Fibroblast of mammary gland (primary cell): ENCODE results near the gene WASHC1.
A peak's percentile ranks its signal among the peaks of the same experiment; 100 is the strongest.
"Not testable (repeated sequence)": the region's sequence is repeated elsewhere in the genome, so short reads cannot be mapped to it uniquely, and the experiment has no call there.

Experiments
- DNase-seq: peaks from one replicate; pipeline ENCODE4 v3.0.0-alpha.2; 2010; ENCODE audit warnings: low read depth
- H3K4me3 ChIP-seq: 2 replicates; pipeline ENCODE4 v1.5.1; 2011; ENCODE audit warnings: low read depth, mild to moderate bottlenecking, low read length, moderate library complexity; ENCODE audit not compliant: control insufficient read depth

WASHC1 gene, protein sequence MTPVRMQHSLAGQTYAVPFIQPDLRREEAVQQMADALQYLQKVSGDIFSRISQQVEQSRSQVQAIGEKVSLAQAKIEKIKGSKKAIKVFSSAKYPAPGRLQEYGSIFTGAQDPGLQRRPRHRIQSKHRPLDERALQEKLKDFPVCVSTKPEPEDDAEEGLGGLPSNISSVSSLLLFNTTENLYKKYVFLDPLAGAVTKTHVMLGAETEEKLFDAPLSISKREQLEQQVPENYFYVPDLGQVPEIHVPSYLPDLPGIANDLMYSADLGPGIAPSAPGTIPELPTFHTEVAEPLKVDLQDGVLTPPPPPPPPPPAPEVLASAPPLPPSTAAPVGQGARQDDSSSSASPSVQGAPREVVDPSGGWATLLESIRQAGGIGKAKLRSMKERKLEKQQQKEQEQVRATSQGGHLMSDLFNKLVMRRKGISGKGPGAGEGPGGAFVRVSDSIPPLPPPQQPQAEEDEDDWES

DNA sequence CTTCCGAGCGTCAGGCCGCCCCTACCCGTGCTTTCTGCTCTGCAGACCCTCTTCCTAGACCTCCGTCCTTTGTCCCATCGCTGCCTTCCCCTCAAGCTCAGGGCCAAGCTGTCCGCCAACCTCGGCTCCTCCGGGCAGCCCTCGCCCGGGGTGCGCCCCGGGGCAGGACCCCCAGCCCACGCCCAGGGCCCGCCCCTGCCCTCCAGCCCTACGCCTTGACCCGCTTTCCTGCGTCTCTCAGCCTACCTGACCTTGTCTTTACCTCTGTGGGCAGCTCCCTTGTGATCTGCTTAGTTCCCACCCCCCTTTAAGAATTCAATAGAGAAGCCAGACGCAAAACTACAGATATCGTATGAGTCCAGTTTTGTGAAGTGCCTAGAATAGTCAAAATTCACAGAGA is at the start of gene WASHC1:
TSS of gene WASHC1 (minus strand) at position 101 of the 400 bp plus-strand sequence. CDS start 4,457 bp downstream, outside the sequence.
- not testable (repeated sequence) for DNase-seq
- peak within 1 kb of the TSS; percentile 47 for H3K4me3 ChIP-seq

DNA sequence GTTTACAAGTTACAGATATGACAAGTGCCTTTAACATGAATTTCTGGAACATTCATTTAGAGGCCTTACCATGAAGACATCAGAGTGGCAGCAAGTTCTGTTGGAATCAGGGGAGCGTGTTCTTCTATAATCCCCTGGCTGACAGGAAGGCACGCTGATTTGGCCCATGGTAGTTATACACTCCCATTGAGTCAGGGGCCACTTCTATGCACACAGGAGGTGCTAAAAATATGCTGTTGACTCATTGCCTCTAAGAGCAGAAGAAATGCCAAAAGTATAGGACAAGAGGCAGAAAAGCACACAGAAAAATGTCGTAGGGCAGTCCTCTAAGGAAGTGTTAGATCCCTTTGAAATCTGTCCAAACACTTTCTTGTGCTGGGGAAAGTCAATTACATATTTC is 49.1 kb upstream of the WASHC1 start:
- H3K4me3 ChIP-seq, DNase-seq: not testable (repeated sequence)

DNA sequence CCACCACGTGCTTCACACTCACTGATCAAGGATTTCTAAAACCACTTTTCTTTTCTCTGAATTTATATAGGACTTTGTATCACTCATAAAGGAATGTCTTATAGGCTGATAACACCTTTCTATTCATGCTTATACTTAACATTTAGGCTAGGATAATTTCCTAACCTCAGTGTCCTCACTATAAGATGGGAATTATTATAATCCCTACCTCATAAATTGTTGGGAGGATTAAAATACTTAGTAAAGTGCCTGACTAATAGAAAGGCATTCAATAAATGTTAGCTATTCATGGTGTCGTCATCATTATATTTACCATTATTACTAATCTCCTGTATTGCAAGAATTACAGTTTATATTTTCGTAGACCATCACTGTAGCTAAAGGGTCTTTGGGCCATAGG is 47.1 kb upstream of the WASHC1 start:
- DNase-seq, H3K4me3 ChIP-seq: not testable (repeated sequence)

DNA sequence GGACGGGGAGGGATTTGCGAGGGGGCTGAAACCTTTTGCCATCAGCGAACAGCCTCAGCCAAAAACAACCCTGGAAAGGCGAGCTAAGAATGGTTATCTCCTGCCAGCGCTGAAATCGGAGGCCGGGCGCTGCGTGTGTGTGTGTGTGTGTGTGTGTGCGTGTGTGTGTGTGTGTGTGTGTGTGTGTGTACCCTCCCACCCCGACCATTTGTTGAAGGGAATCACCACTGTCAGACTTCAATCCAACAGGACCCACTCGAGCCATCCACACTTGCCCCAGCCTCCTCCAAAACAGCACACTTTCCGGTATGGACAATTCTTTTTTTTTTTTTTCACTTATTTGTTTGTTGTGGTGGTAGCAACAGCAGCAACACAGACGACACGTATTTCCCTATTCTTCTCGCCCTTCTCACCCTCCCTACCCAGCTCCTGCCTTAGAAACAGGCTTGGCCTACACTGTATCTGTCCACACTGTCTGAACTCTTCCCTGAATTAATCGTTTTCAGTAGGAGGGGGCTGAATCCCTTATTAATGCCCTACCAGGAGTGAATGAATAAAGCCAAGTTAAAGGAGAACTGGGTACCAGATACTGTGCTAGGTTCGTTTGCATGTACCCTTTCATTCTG is 44.8 kb upstream of the WASHC1 start:
- not testable (repeated sequence) for H3K4me3 ChIP-seq, DNase-seq

GRCh38 chr9:73076-73899 is 44.0 kb upstream of the WASHC1 start:
- peak; percentile 4 for DNase-seq
- peak overlapping the region; percentile 15 for H3K4me3 ChIP-seq

DNA sequence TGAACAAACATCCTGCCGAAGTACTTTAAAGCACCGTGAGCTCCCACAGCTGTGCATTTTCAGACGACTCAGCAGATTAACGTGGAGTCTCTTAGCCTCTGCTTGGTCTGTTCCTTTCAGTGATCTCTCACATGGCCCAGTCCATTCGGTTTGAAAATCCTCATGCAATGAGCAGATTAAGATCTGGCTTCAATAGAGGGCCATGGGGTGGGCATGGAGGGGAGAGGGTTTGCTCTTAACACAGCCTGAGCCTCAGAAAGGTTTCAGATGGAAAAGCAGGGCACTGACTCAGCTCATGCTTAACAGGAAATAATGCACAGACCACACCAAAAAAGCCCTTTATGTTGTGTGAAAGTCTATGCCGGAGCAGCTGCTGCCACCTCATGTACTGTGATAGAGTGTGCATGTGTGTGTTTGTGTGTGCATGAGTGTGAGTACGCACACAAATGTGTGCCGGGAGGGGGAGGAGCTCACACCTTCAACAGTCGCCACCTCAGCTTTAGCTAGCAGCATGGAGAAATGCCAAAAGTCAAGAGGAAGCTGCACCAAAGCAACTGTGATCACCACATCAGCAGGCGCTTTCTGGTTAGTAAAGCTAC is 33.9 kb upstream of the WASHC1 start:
- DNase-seq, H3K4me3 ChIP-seq: not testable (repeated sequence)

GRCh38 chr9:52678-53077 is 23.4 kb upstream of the WASHC1 start:
- DNase-seq: peak; percentile 58
- H3K4me3 ChIP-seq: not testable (repeated sequence)

- H3K4me3 ChIP-seq: not testable (repeated sequence)
Measured at GRCh38 chr9:48190-48842, 19.1 kb upstream of the WASHC1 start.

DNA sequence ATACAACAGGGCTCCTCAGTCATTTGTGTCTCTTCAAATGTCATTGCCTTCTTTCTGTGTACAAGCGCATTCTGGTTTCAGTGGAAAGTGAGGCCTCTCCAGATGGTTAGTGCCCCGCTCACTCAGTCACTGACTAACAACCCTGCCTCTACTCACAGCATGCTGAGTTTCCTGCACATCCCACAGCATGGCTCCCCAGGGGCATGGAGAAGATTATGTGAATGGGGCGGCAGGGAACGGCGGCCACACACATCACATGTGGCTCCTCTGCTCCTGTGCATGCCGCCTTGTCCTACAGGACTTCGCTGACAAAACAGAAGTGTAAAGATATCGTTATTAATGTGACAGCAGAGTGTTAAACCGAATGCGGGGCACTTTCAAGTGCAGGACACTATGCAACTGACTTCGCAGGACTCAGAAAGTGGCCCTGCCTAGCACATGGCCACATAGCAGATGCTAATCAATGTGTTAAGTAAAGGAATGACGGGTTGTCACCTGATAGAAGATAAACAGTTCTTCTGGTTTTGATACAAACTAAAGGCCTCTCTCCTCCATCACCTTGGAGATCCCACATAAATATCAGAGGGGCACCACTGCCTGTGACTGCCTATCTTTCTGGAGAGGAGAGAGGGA is 17.5 kb upstream of the WASHC1 start:
- not testable (repeated sequence) for H3K4me3 ChIP-seq, DNase-seq

More at GRCh38 chr9:48190-48842, 19.1 kb upstream of the WASHC1 start:
- DNase-seq: not testable (repeated sequence)

GRCh38 chr9:46164-46563 is 16.9 kb upstream of the WASHC1 start:
- not testable (repeated sequence) for H3K4me3 ChIP-seq, DNase-seq

GRCh38 chr9:45180-45878 is 16.1 kb upstream of the WASHC1 start:
- DNase-seq, H3K4me3 ChIP-seq: not testable (repeated sequence)

DNA sequence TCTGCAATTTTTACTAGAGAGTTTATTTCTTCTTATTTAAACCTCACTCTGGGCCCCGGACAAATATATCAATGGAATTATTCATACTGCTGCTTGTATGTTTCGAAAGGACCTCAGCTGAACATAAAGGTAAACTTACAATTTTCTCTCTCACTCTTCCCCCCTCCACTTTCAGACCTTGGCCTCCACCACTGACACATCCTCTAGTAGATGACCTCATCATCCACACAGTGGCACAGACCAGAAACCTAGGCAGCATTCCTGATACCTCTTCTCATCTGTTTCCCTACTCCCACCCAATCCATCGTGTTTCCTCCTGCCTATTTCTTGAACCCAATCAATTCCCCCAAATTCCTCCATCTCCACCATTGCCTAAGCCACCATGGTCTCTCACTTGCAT is 15.2 kb upstream of the WASHC1 start:
- not testable (repeated sequence) for H3K4me3 ChIP-seq
- DNase-seq: peak; percentile 16

- DNase-seq, H3K4me3 ChIP-seq: not testable (repeated sequence)
Measured at GRCh38 chr9:43636-44035, 14.4 kb upstream of the WASHC1 start.

DNA sequence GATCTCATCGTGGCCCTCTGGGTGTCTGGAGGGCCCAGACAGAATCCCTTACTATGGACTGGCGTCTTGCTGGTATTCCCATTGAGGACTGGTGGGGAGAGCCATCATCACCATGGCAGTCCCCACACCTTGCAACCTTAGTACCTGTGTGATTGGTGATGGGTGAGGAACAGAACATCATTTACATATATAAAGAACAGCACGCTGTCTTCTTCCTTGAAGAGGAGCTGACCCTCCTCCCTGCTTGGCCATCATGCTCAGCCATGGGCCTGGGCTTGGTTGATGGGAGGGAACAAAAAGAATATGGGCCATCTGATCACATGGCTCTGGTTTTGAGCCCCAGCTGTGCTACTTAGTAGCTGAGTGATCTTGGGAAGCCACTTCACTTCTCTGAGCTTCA is 13.9 kb upstream of the WASHC1 start:
- not testable (repeated sequence) for H3K4me3 ChIP-seq, DNase-seq

DNA sequence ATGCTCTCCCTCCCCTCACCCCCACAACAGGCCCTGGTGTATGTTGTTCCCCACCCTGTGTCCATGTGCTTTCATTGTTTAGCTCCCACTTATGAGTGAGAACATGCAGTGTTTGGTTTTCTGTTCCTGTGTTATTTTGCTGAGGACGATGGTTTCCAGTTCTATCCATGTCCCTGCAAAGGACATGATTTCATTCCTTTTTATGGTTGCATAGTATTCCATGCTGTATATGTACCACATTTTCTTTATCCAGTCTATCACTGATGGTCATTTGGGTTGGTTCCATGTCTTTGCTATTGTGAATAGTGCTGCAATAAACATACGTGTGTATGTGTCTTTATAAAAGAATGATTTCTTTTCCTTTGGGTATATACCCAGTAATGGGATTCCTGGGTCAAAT is 12.6 kb upstream of the WASHC1 start:
- not testable (repeated sequence) for DNase-seq, H3K4me3 ChIP-seq

DNA sequence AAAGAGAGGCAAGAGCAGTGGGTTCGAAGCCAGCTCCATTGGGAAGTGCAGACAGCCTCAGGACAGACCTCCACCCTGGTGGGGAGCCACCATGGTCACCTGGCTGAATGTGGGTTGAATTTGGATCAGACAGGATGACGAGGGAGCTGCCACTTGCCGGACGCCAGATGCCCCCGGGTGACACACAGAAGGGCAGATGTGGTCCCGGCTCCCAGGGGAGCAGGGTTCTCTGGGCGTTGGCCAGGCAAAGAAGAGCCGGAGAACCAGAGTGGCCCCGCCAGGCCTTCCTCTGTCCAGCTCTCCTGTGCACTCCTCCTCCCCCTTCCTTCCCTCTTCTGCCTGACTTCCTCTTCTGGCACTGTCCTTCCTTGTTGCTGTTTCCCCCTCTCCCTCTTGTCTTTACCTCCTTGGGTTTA is 12.0 kb upstream of the WASHC1 start:
- not testable (repeated sequence) for DNase-seq, H3K4me3 ChIP-seq

DNA sequence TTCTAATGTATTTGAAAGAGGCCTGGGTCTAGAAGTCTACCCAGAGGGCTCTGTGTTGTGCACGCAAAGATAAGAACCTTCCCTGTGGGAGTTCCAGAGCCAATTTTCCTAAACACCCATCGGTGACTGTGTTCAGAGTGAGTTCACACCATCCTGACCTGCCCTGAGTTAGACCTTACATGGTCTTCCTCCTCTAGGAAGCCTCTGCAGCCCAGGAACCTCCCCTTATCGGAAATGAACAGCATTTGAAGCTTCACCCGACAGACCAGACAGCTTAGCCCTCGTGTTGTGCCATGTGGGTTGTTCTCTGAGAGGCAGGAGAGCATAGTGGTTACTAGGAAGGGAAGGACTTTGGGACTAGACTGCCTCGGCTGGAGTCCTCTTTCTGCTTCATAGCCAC is 3.1 kb upstream of the WASHC1 start:
- H3K4me3 ChIP-seq, DNase-seq: not testable (repeated sequence)
